Liver (tissue), 9 donors: Measurements from ENCODE around the gene GBGT1. TPM values are rescaled to one million over a fixed set of nuclear protein-coding genes. Genes with fewer than 3 reads are reported as not detected.
A peak's percentile ranks its signal among the peaks of the same experiment; 100 is the strongest.

Experiments used
- DNase-seq: peaks from one replicate; pipeline ENCODE4 v3.0.0-alpha.2; 2017; ENCODE audit warnings: low spot score
- H3K27ac ChIP-seq, 2 donors: one replicate each; pipeline ENCODE4 v1.7.0; 2013; ENCODE audit warnings: inconsistent platforms in 2 of 2, low read length in 2 of 2, control low read depth in 1 of 2, low read depth in 1 of 2, mild to moderate bottlenecking in 1 of 2
- H3K27me3 ChIP-seq, 4 donors: one replicate each; pipeline versions ENCODE4 v1.6.1 to v1.7.0; 2013; ENCODE audit warnings: low read length in 3 of 4, inconsistent platforms in 1 of 4, mild to moderate bottlenecking in 1 of 4, moderate library complexity in 1 of 4; ENCODE audit not compliant: control insufficient read depth in 4 of 4, insufficient read depth in 4 of 4
- H3K36me3 ChIP-seq, 4 donors: one replicate each; pipeline versions ENCODE4 v1.6.1 to v1.7.0; 2013; ENCODE audit warnings: low read length in 3 of 4, mild to moderate bottlenecking in 3 of 4, low read depth in 1 of 4, moderate library complexity in 1 of 4; ENCODE audit not compliant: control insufficient read depth in 4 of 4, insufficient read depth in 3 of 4
- H3K4me1 ChIP-seq, 4 donors: one replicate each; pipeline versions ENCODE4 v1.6.1 to v1.7.0; 2013; ENCODE audit warnings: low read length in 3 of 4, mild to moderate bottlenecking in 3 of 4, moderate library complexity in 1 of 4; ENCODE audit not compliant: control insufficient read depth in 4 of 4, insufficient read depth in 4 of 4
- H3K4me3 ChIP-seq, 3 donors: one replicate each; pipeline versions ENCODE4 v1.6.1 to v1.7.0; 2013; ENCODE audit warnings: low read length in 3 of 3, control low read depth in 1 of 3, low read depth in 1 of 3, mild to moderate bottlenecking in 1 of 3
- H3K9ac ChIP-seq, 2 donors: one replicate each; pipeline ENCODE4 v1.7.0; 2013; ENCODE audit warnings: low read length in 2 of 2, mild to moderate bottlenecking in 2 of 2, moderate library complexity in 2 of 2, control low read depth in 1 of 2, low read depth in 1 of 2
- H3K9me3 ChIP-seq, 4 donors: one replicate each; pipeline versions ENCODE4 v1.6.1 to v1.7.0; 2013; ENCODE audit warnings: low read length in 3 of 4; ENCODE audit not compliant: control insufficient read depth in 4 of 4
- EGR1 ChIP-seq, 2 donors: IDR thresholded peaks; 2 replicates each; pipeline ENCODE4 v1.6.1; 2016 to 2018; ENCODE audit warnings: antibody characterized with exemption in 2 of 2, low read depth in 2 of 2
- FOXA1 ChIP-seq: IDR thresholded peaks from 2 replicates; pipeline ENCODE4 v1.6.1; 2016; ENCODE audit warnings: antibody characterized with exemption
- FOXA2 ChIP-seq: IDR thresholded peaks from 2 replicates; pipeline ENCODE4 v1.6.1; 2016; ENCODE audit warnings: antibody characterized with exemption
- GABPA ChIP-seq, 2 donors: IDR thresholded peaks in 1 of 2; conservative IDR thresholded peaks in 1 of 2; 2 replicates each; pipeline ENCODE4 v1.6.1; 2016; ENCODE audit warnings: antibody characterized with exemption in 2 of 2, mild to moderate bottlenecking in 1 of 2, moderate library complexity in 1 of 2
- HNF4A ChIP-seq, 2 donors: conservative IDR thresholded peaks; 2 replicates each; pipeline ENCODE4 v1.6.1; 2016; ENCODE audit warnings: antibody characterized with exemption in 2 of 2, mild to moderate bottlenecking in 2 of 2
- HNF4G ChIP-seq: IDR thresholded peaks from 2 replicates; pipeline ENCODE4 v1.6.1; 2016; ENCODE audit warnings: antibody characterized with exemption
- JUND ChIP-seq, 2 donors: IDR thresholded peaks; 2 replicates each; pipeline ENCODE4 v1.6.1; 2016; ENCODE audit warnings: antibody characterized with exemption in 2 of 2
- NR2F2 ChIP-seq: IDR thresholded peaks from 2 replicates; pipeline ENCODE4 v1.6.1; 2016; ENCODE audit warnings: antibody characterized with exemption
- RAD21 ChIP-seq, 2 donors: IDR thresholded peaks; 2 replicates each; pipeline ENCODE4 v1.6.1; 2016; ENCODE audit warnings: antibody characterized with exemption in 2 of 2, mild to moderate bottlenecking in 2 of 2
- RXRA ChIP-seq, 2 donors: IDR thresholded peaks; 2 replicates each; pipeline ENCODE4 v1.6.1; 2017 to 2018; ENCODE audit warnings: antibody characterized with exemption in 2 of 2, mild to moderate bottlenecking in 1 of 2
- SP1 ChIP-seq: IDR thresholded peaks from 2 replicates; pipeline ENCODE4 v1.6.1; 2018; ENCODE audit warnings: antibody characterized with exemption, mild to moderate bottlenecking
- YY1 ChIP-seq: IDR thresholded peaks from 2 replicates; pipeline ENCODE4 v1.6.1; 2016; ENCODE audit warnings: antibody characterized with exemption, mild to moderate bottlenecking
- WGBS: extraction: QIAGEN DNeasy Blood & Tissue Kit; methylation state at CpG from one replicate; pipeline ENCODE4 v1.1.7; 2013; 5-methylcytosine and 5-hydroxymethylcytosine counted together
- polyA plus RNA-seq, 2 donors: library from polyadenylated mRNA; stranded (reverse) in 1 of 2; unstranded in 1 of 2; fragments of 200-250 nt in 1 of 2; fragments of >200 nt in 1 of 2; fragmentation: Nextera tagmentation in 1 of 2; extraction: Ambion mirVana in 1 of 2; gene quantifications; one replicate each; pipeline versions ENCODE4 v1.2.1 to v1.2.3, GENCODE V29; 2013 to 2015
- total RNA-seq, 2 donors: library from RNA; depleted of rRNA; stranded (reverse); fragments of >200 nt; gene quantifications; one replicate each; pipeline ENCODE4 v1.2.3, GENCODE V29; 2014
- TF ChIP-seq, protein P1 (sequence below): IDR thresholded peaks from 2 replicates; pipeline ENCODE4 v1.6.1; 2016; ENCODE audit warnings: antibody characterized with exemption, mild to moderate bottlenecking
- TF ChIP-seq, protein P2 (sequence below): IDR thresholded peaks from 2 replicates; pipeline ENCODE4 v1.6.1; 2016; ENCODE audit warnings: antibody characterized with exemption
- TF ChIP-seq, protein P3 (sequence below): fragments of 150-350 bp; IDR thresholded peaks from 2 replicates; pipeline ENCODE4 v1.5.1; 2017; ENCODE audit warnings: improper control_type of control experiment, low read depth, low read length; ENCODE audit not compliant: missing input control
- donor health status: healthy.
- donor health status: healthy.
- donor health status: healthy.
- donor health status: healthy.
- donor health status: healthy.

Gene GBGT1
- total and polyA plus RNA-seq, 4 donors = 0.33 to 25.7 (median 2.3) TPM

DNA sequence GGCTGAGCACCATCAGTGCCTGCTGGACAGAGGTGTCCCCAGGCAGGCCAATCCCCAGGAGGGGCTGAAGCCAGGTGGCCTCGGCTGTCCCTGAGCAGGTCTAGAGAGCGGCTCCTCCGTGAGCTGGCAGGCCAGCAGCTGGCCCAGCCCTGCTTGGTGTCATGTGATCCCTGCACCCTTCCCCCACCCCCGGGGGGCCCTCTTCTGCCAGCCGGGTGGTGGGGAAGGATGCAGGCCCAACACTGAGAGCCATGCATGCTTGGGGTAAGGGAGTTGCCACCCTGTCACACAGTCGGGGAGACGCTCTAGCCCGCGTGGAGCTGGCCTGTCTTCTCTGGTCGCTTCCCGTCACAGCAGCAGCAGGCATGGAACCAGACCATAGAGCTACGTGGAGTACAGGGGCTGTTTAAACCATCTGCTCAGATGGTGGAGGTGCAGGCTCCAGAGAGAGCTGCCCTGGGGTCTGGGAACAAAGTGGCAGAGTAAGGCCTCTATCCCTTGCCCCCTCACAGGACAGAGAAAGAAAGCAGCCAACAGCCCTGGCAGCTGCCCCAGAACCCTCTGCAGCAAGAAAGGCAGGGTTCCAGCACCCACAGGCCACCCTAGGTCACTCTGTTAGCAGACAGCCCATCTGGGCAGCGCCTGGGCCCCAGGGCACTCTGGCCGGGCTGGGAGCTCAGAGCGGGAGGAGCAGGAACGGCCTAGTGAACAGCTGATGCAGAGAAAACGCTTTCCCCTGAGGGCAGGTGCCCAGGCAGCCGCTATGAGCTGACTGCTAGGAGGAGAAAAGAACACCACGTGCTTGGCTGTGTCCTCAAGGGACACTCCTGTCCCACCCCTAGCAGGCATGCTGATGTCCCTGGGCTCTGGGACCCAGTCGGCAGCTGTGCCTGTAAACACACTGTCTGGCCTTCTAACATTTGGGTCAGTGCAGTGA lies 49.5 kb downstream of the GBGT1 start:
- no peaks in the 10 kb centered on the region for H3K9me3 ChIP-seq

DNA sequence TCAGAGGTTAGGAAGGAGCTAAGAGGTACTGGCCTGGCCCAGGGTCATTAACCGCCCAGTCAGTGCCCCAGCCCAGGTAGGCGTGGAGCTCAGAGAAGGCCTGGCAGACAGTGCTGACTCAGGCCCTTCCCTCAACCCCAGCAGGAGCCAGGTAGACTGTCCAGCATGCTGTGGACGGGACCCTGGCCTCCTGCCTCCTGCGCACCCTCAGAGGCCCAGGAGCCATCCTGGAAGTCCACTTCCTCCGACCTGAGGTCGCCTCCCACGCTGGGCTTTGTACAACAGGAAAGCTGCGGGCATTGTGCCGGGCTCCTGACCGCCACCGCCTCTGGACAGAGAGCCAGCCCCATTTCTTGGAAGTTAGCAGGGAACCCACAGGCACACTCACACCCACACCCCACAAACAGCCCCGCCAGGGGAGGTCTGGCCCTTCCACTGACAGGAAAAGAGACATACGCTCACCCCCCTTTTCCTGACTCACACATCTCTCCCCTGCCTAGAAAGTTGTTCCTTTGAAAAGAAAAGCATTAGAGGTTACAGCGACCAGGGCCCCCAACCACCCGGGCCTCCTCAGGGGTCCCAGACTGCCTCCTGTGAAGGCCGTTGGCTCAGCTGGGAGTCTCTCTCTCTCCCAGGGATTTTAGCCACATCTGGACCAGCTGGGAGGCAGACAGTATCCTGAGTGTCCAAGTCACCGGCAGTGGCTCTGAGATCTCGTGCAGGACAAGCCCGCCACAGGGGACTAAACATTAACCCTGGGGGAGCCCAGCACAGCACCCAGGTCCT lies 50.4 kb downstream of the GBGT1 start:
- WGBS = 22% methylated on average over 19 of the region's 19 CpGs
- TF ChIP-seq NR2F2 = peak; percentile 27
- TF ChIP-seq YY1 = no peak
- TF ChIP-seq FOXA2 = no peak
- TF ChIP-seq, protein P1, sequence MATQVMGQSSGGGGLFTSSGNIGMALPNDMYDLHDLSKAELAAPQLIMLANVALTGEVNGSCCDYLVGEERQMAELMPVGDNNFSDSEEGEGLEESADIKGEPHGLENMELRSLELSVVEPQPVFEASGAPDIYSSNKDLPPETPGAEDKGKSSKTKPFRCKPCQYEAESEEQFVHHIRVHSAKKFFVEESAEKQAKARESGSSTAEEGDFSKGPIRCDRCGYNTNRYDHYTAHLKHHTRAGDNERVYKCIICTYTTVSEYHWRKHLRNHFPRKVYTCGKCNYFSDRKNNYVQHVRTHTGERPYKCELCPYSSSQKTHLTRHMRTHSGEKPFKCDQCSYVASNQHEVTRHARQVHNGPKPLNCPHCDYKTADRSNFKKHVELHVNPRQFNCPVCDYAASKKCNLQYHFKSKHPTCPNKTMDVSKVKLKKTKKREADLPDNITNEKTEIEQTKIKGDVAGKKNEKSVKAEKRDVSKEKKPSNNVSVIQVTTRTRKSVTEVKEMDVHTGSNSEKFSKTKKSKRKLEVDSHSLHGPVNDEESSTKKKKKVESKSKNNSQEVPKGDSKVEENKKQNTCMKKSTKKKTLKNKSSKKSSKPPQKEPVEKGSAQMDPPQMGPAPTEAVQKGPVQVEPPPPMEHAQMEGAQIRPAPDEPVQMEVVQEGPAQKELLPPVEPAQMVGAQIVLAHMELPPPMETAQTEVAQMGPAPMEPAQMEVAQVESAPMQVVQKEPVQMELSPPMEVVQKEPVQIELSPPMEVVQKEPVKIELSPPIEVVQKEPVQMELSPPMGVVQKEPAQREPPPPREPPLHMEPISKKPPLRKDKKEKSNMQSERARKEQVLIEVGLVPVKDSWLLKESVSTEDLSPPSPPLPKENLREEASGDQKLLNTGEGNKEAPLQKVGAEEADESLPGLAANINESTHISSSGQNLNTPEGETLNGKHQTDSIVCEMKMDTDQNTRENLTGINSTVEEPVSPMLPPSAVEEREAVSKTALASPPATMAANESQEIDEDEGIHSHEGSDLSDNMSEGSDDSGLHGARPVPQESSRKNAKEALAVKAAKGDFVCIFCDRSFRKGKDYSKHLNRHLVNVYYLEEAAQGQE = peak; percentile 59
- TF ChIP-seq SP1 = peak; percentile 66
- TF ChIP-seq RAD21 (IDR thresholded peaks at IDR 0.05) = no peak
- TF ChIP-seq GABPA (IDR thresholded peaks at IDR 0.05 in 1 of 2, conservative IDR thresholded peaks at IDR 0.05 in 1 of 2) = no peak
- no peak for TF ChIP-seq FOXA1
- no peak for TF ChIP-seq HNF4G
- peak; percentile 56 to 69 for TF ChIP-seq HNF4A (conservative IDR thresholded peaks at IDR 0.05)
- TF ChIP-seq, protein P2, sequence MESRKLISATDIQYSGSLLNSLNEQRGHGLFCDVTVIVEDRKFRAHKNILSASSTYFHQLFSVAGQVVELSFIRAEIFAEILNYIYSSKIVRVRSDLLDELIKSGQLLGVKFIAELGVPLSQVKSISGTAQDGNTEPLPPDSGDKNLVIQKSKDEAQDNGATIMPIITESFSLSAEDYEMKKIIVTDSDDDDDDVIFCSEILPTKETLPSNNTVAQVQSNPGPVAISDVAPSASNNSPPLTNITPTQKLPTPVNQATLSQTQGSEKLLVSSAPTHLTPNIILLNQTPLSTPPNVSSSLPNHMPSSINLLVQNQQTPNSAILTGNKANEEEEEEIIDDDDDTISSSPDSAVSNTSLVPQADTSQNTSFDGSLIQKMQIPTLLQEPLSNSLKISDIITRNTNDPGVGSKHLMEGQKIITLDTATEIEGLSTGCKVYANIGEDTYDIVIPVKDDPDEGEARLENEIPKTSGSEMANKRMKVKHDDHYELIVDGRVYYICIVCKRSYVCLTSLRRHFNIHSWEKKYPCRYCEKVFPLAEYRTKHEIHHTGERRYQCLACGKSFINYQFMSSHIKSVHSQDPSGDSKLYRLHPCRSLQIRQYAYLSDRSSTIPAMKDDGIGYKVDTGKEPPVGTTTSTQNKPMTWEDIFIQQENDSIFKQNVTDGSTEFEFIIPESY = no peak
- no peak for TF ChIP-seq JUND (IDR thresholded peaks at IDR 0.05)
- no peak for TF ChIP-seq EGR1 (IDR thresholded peaks at IDR 0.05; ENCODE audit: low read depth in 2 of 2)
- TF ChIP-seq, protein P3, sequence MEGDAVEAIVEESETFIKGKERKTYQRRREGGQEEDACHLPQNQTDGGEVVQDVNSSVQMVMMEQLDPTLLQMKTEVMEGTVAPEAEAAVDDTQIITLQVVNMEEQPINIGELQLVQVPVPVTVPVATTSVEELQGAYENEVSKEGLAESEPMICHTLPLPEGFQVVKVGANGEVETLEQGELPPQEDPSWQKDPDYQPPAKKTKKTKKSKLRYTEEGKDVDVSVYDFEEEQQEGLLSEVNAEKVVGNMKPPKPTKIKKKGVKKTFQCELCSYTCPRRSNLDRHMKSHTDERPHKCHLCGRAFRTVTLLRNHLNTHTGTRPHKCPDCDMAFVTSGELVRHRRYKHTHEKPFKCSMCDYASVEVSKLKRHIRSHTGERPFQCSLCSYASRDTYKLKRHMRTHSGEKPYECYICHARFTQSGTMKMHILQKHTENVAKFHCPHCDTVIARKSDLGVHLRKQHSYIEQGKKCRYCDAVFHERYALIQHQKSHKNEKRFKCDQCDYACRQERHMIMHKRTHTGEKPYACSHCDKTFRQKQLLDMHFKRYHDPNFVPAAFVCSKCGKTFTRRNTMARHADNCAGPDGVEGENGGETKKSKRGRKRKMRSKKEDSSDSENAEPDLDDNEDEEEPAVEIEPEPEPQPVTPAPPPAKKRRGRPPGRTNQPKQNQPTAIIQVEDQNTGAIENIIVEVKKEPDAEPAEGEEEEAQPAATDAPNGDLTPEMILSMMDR = no peak

More for the DNA sequence above, 49.5 kb downstream of the GBGT1 start:
- 27% methylated on average over 20 of the region's 20 CpGs for WGBS
- H3K9ac ChIP-seq = peak overlapping the region in 1 of 2 donors; percentile 82
- H3K4me1 ChIP-seq = peaks cover 21 to 74% (median 66%) of the 10 kb centered on the region in 4 donors
- H3K27ac ChIP-seq = peak overlapping the region; percentile 77 to 88
- no peak for DNase-seq
- H3K27me3 ChIP-seq = no peaks in the 10 kb centered on the region
- peaks cover 0 to 19% (median 7%) of the 10 kb centered on the region in 4 donors for H3K36me3 ChIP-seq
- TF ChIP-seq SP1 = peak; percentile 53
- no peak for TF ChIP-seq YY1
- peak in 1 of 2 donors; percentile 16 for TF ChIP-seq HNF4A (conservative IDR thresholded peaks at IDR 0.05)
- TF ChIP-seq FOXA1 = no peak
- TF ChIP-seq EGR1 (IDR thresholded peaks at IDR 0.05; ENCODE audit: low read depth in 2 of 2) = no peak
- TF ChIP-seq, protein P1 = no peak
- TF ChIP-seq RXRA (IDR thresholded peaks at IDR 0.05) = peak; percentile 50 to 66
- TF ChIP-seq GABPA (IDR thresholded peaks at IDR 0.05 in 1 of 2, conservative IDR thresholded peaks at IDR 0.05 in 1 of 2) = no peak
- no peak overlapping the region for H3K4me3 ChIP-seq

More for the DNA sequence above, 50.4 kb downstream of the GBGT1 start:
- peak overlapping the region in 1 of 3 donors; percentile 4 for H3K4me3 ChIP-seq
- H3K9ac ChIP-seq = peak overlapping the region in 1 of 2 donors; percentile 82
- H3K9me3 ChIP-seq = no peaks in the 10 kb centered on the region
- peaks cover 21 to 65% (median 58%) of the 10 kb centered on the region in 4 donors for H3K4me1 ChIP-seq
- no peaks in the 10 kb centered on the region for H3K27me3 ChIP-seq
- H3K36me3 ChIP-seq = peaks cover 0 to 28% (median 11%) of the 10 kb centered on the region in 4 donors
- peak; percentile 67 for DNase-seq
- peak overlapping the region; percentile 77 to 88 for H3K27ac ChIP-seq
